Spinal cord (tissue), 10 donors: ENCODE results near the gene GLP2R. TPM values are rescaled to one million over a fixed set of nuclear protein-coding genes. Genes with fewer than 3 reads are reported as not detected.

Experiments
- DNase-seq, 6 donors: peaks; one replicate each; pipeline versions ENCODE4 v3.0.0 to v3.0.0-alpha.2; 2013 to 2015; ENCODE audit warnings: low spot score in 6 of 6, low read depth in 4 of 6
- H3K27ac ChIP-seq: one replicate; pipeline ENCODE4 v1.5.1; 2013; ENCODE audit warnings: low read depth, low read length, control low read depth
- H3K27me3 ChIP-seq: one replicate; pipeline ENCODE4 v1.6.1; 2013; ENCODE audit warnings: low read length; ENCODE audit not compliant: control insufficient read depth, insufficient read depth
- H3K36me3 ChIP-seq: one replicate; pipeline ENCODE4 v1.6.1; 2013; ENCODE audit warnings: low read length; ENCODE audit not compliant: control insufficient read depth, insufficient read depth
- H3K4me1 ChIP-seq: one replicate; pipeline ENCODE4 v1.6.1; 2013; ENCODE audit warnings: low read length; ENCODE audit not compliant: control insufficient read depth, insufficient read depth
- H3K4me3 ChIP-seq: one replicate; pipeline ENCODE4 v1.5.1; 2013; ENCODE audit warnings: low read depth, low read length, control low read depth
- H3K9me3 ChIP-seq: one replicate; pipeline ENCODE4 v1.6.1; 2013; ENCODE audit warnings: low read length; ENCODE audit not compliant: control insufficient read depth, insufficient read depth
- WGBS: methylation state at CpG from one replicate; pipeline ENCODE4 v1.1.5; 2013; ENCODE audit warnings: missing lambda C conversion rate; ENCODE audit not compliant: insufficient coverage; 5-methylcytosine and 5-hydroxymethylcytosine counted together
- polyA plus RNA-seq, 2 donors: library from polyadenylated mRNA; unstranded; fragments of 120-200 nt; gene quantifications; one replicate each; pipeline ENCODE4 v1.2.1, GENCODE V29; 2013; ENCODE audit not compliant: insufficient read length in 2 of 2
- total RNA-seq, 2 donors: library from RNA; depleted of rRNA in 1 of 2; stranded (reverse); fragments of 120-200 nt in 1 of 2; fragments of >200 nt in 1 of 2; gene quantifications; one replicate each; pipeline versions ENCODE4 v1.2.3 to v1.2.4, GENCODE V29; 2013 to 2014
- donor health status: healthy.

The GLP2R gene
- total and polyA plus RNA-seq, 4 donors, result 0.11 to 1.8 (median 0.94) TPM

GRCh38 chr17:9900784-9901183, 75.1 kb downstream of the GLP2R start:
- DNase-seq, result no peak
- H3K27ac ChIP-seq, result no peak overlapping the region
- no CpG with 5 or more reads among the region's 8 CpGs for WGBS
- H3K4me1 ChIP-seq, result peaks cover 27% of the 10 kb centered on the region
- H3K27me3 ChIP-seq, result no peaks in the 10 kb centered on the region
- H3K9me3 ChIP-seq, result no peaks in the 10 kb centered on the region
- H3K36me3 ChIP-seq, result no peaks in the 10 kb centered on the region
- no peak overlapping the region for H3K4me3 ChIP-seq

- Histone ChIP-seq H3K9me3 (no peaks in the 10 kb centered on the region), H3K27ac (no peak overlapping the region), H3K27me3 (no peaks in the 10 kb centered on the region), H3K4me1 (peaks cover 21% of the 10 kb centered on the region), H3K36me3 (no peaks in the 10 kb centered on the region), H3K4me3 (no peak overlapping the region)
- 0% methylated on average over 1 of the region's 2 CpGs for WGBS
- peak in 2 of 6 donors; percentile 68 to 78 for DNase-seq
These were observed 76.4 kb downstream of the GLP2R start for GRCh38 chr17:9902120-9902519.

- Histone ChIP-seq H3K4me1 (peaks cover 10% of the 10 kb centered on the region), H3K4me3 (no peak overlapping the region), H3K27me3 (no peaks in the 10 kb centered on the region), H3K36me3 (no peaks in the 10 kb centered on the region), H3K27ac (no peak overlapping the region), H3K9me3 (no peaks in the 10 kb centered on the region)
- 98% methylated on average over 29 of the region's 35 CpGs for WGBS
- no peak for DNase-seq
These were observed 78.8 kb downstream of the GLP2R start for GRCh38 chr17:9904277-9905077.

GRCh38 chr17:9905078-9905415, 79.3 kb downstream of the GLP2R start, which contains the start of gene RCVRN:
RCVRN (minus strand) TSS chr17:9905271; CDS start chr17:9905180, 91 bp downstream.
- Histone ChIP-seq H3K4me1 (peaks cover 10% of the 10 kb centered on the region), H3K36me3 (no peaks in the 10 kb centered on the region), H3K9me3 (no peaks in the 10 kb centered on the region), H3K4me3 (no peak within 1 kb of the TSS), H3K27ac (no peak within 1 kb of the TSS), H3K27me3 (no peaks in the 10 kb centered on the region)
- DNase-seq, result no peak
- WGBS, result 94% methylated on average over 11 of the region's 11 CpGs

- no peak overlapping the region for H3K4me3 ChIP-seq
- H3K27ac ChIP-seq, result no peak overlapping the region
- no peak for DNase-seq
- H3K27me3 ChIP-seq, result no peaks in the 10 kb centered on the region
- WGBS, result no CpG with 5 or more reads among the region's 4 CpGs
- H3K9me3 ChIP-seq, result no peaks in the 10 kb centered on the region
- H3K36me3 ChIP-seq, result peaks cover under 1% of the 10 kb centered on the region
- peaks cover 10% of the 10 kb centered on the region for H3K4me1 ChIP-seq
These were observed 80.2 kb downstream of the GLP2R start for GRCh38 chr17:9905902-9906301.

GRCh38 chr17:9906616-9907015, 80.9 kb downstream of the GLP2R start:
- 65% methylated on average over 9 of the region's 14 CpGs for WGBS
- no peak for DNase-seq
- Histone ChIP-seq H3K27ac (no peak overlapping the region), H3K36me3 (peaks cover 5% of the 10 kb centered on the region), H3K27me3 (no peaks in the 10 kb centered on the region), H3K9me3 (no peaks in the 10 kb centered on the region), H3K4me3 (no peak overlapping the region), H3K4me1 (peaks cover 13% of the 10 kb centered on the region)

- WGBS, result 70% methylated on average over 2 of the region's 7 CpGs
- DNase-seq, result no peak
- Histone ChIP-seq H3K27me3 (no peaks in the 10 kb centered on the region), H3K36me3 (peaks cover 5% of the 10 kb centered on the region), H3K4me3 (no peak overlapping the region), H3K27ac (no peak overlapping the region), H3K4me1 (peaks cover 10% of the 10 kb centered on the region), H3K9me3 (no peaks in the 10 kb centered on the region)
These were observed 81.4 kb downstream of the GLP2R start for GRCh38 chr17:9907131-9907530.

GRCh38 chr17:9907883-9908648, 82.3 kb downstream of the GLP2R start:
- WGBS, result 53% methylated on average over 10 of the region's 12 CpGs
- H3K27me3 ChIP-seq, result no peaks in the 10 kb centered on the region
- no peak overlapping the region for H3K4me3 ChIP-seq
- no peaks in the 10 kb centered on the region for H3K9me3 ChIP-seq
- DNase-seq, result peak in 1 of 6 donors; percentile 36
- no peak overlapping the region for H3K27ac ChIP-seq
- H3K36me3 ChIP-seq, result peaks cover 5% of the 10 kb centered on the region
- H3K4me1 ChIP-seq, result peaks cover 14% of the 10 kb centered on the region

- WGBS, result 74% methylated on average over 5 of the region's 7 CpGs
- Histone ChIP-seq H3K27ac (no peak overlapping the region), H3K4me3 (no peak overlapping the region), H3K9me3 (no peaks in the 10 kb centered on the region), H3K36me3 (peaks cover 5% of the 10 kb centered on the region), H3K27me3 (no peaks in the 10 kb centered on the region), H3K4me1 (peaks cover 17% of the 10 kb centered on the region)
- no peak for DNase-seq
These were observed 82.9 kb downstream of the GLP2R start for GRCh38 chr17:9908649-9909042.
